CD4-positive, alpha-beta T cell treated with Interleukin-17A for 4 hours (primary cell): ENCODE measurements around the gene IL36G.

Experiments used
- DNase-seq: peaks from one replicate; pipeline ENCODE4 v3.0.0-alpha.2; 2020; ENCODE audit warnings: mixed read lengths

Gene IL36G

DNA sequence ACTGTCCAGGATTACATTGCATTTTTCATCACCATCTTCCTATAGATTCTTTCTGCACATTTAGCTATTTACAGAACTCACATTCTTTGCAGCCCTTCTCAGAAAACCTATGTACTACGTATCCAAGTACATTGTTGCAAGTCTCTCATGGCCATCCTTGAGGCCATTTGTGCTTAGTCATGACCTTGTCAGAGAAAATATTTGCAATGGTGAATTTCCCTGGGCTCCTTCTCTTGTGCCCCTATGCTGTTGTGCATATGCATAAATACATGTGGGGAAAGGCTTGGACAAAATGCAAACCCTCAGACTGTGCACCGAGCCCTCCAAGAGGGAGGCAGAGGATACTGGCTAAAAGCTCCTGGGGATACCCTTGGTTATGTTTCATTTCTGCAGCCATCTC, 47.0 kb downstream of the IL36G start:
- no peak for DNase-seq

DNA sequence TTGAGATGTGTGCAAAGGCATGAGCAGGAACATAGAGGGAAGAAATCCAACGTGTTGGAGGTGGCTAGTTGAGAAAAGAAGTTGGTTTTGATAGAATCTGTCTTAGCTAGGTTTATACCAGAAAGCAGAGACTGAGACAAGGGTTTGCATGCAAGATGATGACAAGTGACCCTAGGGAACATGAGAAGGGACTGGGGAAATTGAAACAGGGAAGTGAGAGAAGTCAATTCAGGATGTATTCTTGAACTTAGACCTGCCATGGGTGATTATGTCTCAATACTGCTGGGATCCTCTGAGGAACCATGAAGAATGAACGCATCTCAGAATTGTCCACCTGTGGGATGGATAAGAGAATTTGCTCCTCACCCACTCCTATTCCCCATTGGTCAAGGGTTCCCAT, 47.9 kb downstream of the IL36G start:
- no peak for DNase-seq

- DNase-seq: no peak
These were observed 49.9 kb downstream of the IL36G start for GRCh38 chr2:113027691-113028090.

DNA sequence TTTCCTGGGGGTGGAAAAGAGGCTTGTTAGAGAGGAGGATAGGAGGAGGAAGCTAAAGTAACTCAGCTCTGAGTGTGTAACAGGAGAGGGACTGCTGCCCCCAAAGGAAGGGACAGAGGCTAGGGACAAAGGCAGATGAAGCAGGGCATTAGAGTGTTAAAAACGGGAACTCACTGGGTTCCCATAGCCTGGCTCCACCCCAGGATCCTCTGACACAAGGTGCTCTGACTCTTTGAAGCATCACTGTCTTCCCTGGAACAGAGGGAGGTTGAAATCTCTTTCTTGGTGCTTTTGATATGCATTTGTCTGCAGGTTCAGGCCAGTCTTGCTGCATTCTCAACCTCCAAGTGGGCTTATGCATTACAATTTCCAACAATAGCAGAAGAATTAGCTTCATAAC, 50.3 kb downstream of the IL36G start:
- no peak for DNase-seq

GRCh38 chr2:113032737-113033136, 54.9 kb downstream of the IL36G start:
- DNase-seq: no peak

DNA sequence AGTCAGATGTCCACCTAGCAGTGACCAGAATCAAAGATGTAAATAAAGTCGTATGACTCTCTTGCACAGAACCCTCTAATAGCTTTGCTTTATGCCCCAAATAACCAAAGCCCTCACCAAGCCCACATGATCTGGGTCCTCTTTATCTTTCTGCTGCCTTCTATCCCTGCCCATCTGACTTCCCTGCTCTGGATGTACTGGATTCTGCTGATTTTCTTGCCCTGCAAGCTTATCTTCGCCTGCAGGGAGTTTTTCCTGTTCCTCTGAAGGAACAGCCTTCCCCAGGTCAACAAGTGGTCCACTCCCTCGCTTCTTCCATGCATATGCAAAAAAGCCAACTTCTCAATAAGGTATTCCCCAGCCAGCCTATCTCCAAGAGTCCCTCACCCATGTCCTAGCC, 56.2 kb downstream of the IL36G start:
- no peak for DNase-seq
